HUES48 (cell line): ENCODE measurements around the gene RSPRY1.
A peak's percentile ranks its signal among the peaks of the same experiment; 100 is the strongest.
"Not testable (repeated sequence)": the region's sequence is repeated elsewhere in the genome, so short reads cannot be mapped to it uniquely, and the experiment has no call there.

ENCODE experiments used
- H3K27ac ChIP-seq: one replicate; pipeline ENCODE4 v1.7.0; 2013; ENCODE audit warnings: low read depth, low read length, inconsistent platforms
- H3K27me3 ChIP-seq: 2 replicates; pipeline ENCODE4 v1.6.1; 2013; ENCODE audit warnings: mild to moderate bottlenecking, low read length; ENCODE audit not compliant: control insufficient read depth, insufficient read depth
- H3K36me3 ChIP-seq: 2 replicates; pipeline ENCODE4 v1.6.1; 2013; ENCODE audit warnings: low read length; ENCODE audit not compliant: control insufficient read depth, insufficient read depth
- H3K4me1 ChIP-seq: 2 replicates; pipeline ENCODE4 v1.6.1; 2013; ENCODE audit warnings: mild to moderate bottlenecking, low read length; ENCODE audit not compliant: control insufficient read depth, insufficient read depth
- H3K4me3 ChIP-seq: 2 replicates; pipeline ENCODE4 v1.5.1; 2013; ENCODE audit warnings: mild to moderate bottlenecking, low read depth, low read length
- H3K9ac ChIP-seq: 2 replicates; pipeline ENCODE4 v1.6.1; 2013; ENCODE audit warnings: mild to moderate bottlenecking, low read depth, low read length, moderate library complexity
- H3K9me3 ChIP-seq: 2 replicates; pipeline ENCODE4 v1.6.1; 2013; ENCODE audit warnings: low read length; ENCODE audit not compliant: control insufficient read depth, insufficient read depth

The RSPRY1 gene

DNA sequence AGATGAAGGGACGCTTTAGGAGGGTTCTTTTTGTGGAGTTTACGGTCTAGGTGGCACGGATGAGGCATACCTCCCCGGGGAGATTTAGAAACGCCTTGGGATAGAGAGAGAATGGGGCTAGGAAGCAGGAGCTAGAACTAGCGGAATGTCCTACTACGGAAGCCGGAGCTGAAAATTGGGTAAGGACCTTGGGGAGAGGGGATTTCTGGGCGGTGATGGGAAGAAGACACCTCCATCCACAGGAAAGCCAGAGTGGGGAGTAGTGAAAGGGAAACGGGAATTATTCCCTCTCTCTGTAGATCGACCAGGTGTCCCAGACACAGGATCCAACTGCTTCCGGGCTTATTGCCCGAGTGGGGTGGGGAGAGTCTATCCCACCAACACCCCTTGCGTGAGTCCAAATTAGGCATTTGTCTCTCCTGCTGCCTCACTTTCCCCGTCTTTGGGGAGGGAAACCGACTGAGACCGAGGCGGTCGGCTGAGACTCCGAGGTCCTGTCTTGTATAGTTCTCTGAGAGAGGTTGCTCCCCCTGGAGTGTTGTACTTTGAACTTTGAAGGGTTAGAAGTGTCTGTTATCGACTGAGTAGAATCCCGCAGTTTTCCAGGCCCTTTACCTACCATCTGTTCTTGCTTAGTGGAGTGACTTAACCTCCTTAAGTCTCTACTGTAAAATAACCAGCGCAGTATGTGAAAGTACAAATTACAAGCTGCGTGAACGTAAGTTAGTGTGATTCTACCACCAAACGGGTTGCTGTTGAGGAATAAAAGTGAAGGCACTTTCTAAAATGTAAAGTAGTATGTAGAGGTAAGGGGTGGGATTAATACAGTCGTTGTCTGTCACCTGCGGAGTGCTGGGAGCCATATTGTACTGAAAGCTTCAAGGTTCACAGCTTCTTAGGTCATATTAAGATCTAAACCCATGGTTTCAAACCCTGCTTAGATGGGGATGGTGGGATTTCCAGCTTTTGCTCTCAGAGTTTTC is 1.0 kb downstream of the RSPRY1 start:
- H3K9ac ChIP-seq = peak overlapping the region; percentile 57

DNA sequence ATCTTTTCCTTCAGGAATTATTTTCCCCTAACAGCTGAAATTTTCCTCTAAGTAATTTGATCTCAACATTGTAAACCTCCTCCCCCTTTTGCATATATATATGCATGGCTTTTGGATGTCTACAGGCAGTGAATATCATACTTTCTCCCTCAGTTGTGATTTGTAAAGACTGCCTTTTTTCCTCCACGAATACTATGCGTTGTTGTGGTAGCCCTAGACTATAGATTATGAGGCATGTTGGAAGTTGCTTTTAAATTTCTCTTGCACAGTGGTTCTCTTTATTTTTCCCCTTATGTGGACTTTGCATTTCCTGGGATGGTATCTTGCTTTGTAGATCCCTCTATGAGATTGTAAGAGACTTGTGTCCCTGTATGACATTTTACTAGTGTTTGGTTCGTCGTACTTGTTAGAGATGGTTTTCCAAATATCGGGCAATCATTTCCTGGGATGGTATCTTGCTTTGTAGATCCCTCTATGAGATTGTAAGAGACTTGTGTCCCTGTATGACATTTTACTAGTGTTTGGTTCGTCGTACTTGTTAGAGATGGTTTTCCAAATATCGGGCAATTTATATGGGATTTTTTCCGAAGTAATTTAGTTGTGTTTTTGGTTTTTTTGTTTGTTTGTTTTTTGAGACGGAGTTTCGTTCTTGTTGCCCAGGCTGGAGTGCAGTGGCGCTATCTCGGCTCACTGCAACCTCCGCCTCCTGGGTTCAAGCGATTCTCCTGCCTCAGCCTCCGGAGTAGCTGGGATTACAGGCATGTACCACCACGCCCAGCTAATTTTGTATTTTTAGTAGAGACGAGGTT is 2.0 kb downstream of the RSPRY1 start:
- H3K4me3 ChIP-seq = peak overlapping the region; percentile 97
- not testable (repeated sequence) for H3K9me3 ChIP-seq, H3K36me3 ChIP-seq, H3K9ac ChIP-seq, H3K27me3 ChIP-seq
- peaks cover 16% of the 10 kb centered on the region; the same call in 1 of the 2 replicates for H3K4me1 ChIP-seq
- H3K27ac ChIP-seq = peak overlapping the region; percentile 87

More for the DNA sequence above, 1.0 kb downstream of the RSPRY1 start:
- Histone ChIP-seq H3K36me3 (no peaks in the 10 kb centered on the region), H3K27ac (peak overlapping the region; percentile 87), H3K4me3 (peak overlapping the region; percentile 97), H3K27me3 (no peaks in the 10 kb centered on the region), H3K4me1 (peaks cover 20% of the 10 kb centered on the region), H3K9me3 (no peaks in the 10 kb centered on the region)

DNA sequence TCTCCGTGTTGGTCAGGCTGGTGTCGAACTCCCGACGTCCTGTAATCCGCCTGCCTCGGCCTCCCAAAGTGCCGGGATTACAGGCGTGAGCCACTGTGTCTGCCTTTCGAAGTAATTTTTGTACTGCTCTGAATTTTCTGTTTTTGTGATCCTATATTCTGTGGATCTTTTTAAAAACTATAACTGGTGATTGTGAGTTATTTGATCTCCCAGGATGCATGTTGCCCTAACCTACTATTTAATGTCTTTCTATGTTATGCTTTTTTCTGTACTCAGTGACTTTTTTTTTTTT is 2.5 kb downstream of the RSPRY1 start:
- Histone ChIP-seq H3K27ac (no peak overlapping the region), H3K9me3 (no peaks in the 10 kb centered on the region), H3K9ac (no peak overlapping the region), H3K4me3 (no peak overlapping the region), H3K4me1 (peaks cover 16% of the 10 kb centered on the region; the same call in 1 of the 2 replicates), H3K36me3 (no peaks in the 10 kb centered on the region), H3K27me3 (no peaks in the 10 kb centered on the region)

DNA sequence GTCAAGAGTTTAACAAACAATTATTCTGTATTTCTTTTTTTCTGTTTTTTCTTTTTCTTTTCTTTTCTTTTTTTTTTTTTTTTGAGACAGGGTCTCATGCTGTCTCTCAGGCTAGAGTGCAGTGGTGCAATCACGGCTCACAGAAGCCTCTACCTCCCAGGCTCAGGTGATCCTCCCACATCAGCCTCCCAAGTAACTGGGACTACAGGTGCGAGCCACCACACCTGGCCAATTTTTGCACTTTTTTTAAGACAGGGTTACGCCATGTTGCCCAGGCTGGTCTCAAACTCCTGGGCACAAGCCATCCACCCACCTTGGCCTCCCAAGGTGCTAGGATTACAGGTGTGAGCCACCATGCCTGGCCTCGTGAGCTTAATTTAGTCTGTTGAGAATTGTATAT is 3.4 kb downstream of the RSPRY1 start:
- not testable (repeated sequence) for H3K27ac ChIP-seq, H3K9ac ChIP-seq, H3K4me3 ChIP-seq, H3K36me3 ChIP-seq, H3K9me3 ChIP-seq, H3K27me3 ChIP-seq
- peaks cover 12% of the 10 kb centered on the region; the same call in 1 of the 2 replicates for H3K4me1 ChIP-seq

DNA sequence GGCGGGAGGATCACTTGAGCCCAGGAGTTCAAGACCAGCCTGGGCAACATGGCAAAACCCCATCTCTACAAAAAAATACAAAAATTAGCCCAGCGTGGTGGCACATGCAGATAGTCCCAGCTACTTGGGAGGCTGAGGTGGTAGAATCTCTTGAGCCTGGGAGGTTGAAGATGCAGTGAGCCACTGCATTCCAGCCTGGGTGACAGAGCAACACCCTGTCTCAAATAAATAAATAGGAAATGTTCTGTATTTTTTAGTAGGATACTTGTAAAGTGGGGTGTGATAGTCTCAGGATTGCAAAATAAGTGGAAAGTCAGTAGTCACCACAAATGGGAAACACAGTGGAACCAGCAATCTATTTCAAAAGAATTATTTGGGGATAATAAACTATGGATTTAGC is 4.0 kb downstream of the RSPRY1 start:
- Histone ChIP-seq H3K36me3 (no peaks in the 10 kb centered on the region), H3K9me3 (no peaks in the 10 kb centered on the region), H3K4me1 (peaks cover 7% of the 10 kb centered on the region; the same call in 1 of the 2 replicates), H3K9ac (no peak overlapping the region), H3K27me3 (no peaks in the 10 kb centered on the region), H3K4me3 (no peak overlapping the region), H3K27ac (no peak overlapping the region)

DNA sequence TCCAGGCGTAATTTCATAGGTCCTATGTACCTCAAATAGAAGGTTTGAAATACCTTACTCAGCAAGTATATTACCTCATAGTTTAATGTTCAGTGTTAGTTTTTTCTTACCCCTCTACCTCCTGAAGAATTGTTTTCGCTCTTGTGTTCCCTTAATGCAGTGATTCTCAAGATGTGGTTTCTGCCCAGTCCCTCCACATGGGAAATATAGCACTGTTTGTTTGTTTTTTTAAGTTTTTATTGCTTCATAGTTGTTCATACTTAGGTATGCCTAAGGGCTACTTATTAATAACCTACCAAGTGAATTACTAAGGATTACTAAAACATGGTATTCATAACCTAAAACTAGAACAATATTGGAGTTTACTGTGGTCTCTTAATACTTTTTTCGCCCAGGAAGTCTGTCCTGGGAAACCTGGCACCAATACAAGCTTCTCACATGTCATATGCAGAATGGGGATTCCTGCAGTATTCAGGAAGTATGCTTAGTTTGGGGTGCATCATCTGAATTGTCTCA is 5.0 kb downstream of the RSPRY1 start:
- H3K9me3 ChIP-seq = no peaks in the 10 kb centered on the region
- no peak overlapping the region for H3K4me3 ChIP-seq
- peaks cover 9% of the 10 kb centered on the region; the same call in 1 of the 2 replicates for H3K4me1 ChIP-seq
- H3K36me3 ChIP-seq = no peaks in the 10 kb centered on the region
- H3K27me3 ChIP-seq = no peaks in the 10 kb centered on the region
- no peak overlapping the region for H3K9ac ChIP-seq
- no peak overlapping the region for H3K27ac ChIP-seq

DNA sequence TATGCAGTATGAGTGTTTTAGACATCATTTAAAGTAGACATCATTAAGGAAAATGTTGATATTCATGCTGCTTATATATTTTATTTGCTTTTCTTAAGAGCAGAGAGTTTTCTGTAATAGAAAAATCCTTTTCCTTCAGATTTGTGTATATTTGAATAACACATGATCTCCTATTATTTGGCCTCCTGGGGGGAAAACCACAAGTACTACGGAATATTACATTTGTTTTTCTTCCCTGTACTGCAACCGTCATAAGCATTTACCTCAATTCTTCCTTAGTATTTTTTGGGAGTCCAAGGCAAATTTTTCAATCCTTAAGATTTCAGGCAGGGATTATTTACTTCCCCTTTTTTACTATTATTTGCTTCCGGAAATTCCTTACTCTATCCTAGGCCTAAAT is 6.0 kb downstream of the RSPRY1 start:
- Histone ChIP-seq H3K9me3 (no peaks in the 10 kb centered on the region), H3K9ac (no peak overlapping the region), H3K27ac (no peak overlapping the region), H3K27me3 (no peaks in the 10 kb centered on the region), H3K4me1 (peaks cover 13% of the 10 kb centered on the region; the same call in 1 of the 2 replicates), H3K36me3 (no peaks in the 10 kb centered on the region), H3K4me3 (no peak overlapping the region)

DNA sequence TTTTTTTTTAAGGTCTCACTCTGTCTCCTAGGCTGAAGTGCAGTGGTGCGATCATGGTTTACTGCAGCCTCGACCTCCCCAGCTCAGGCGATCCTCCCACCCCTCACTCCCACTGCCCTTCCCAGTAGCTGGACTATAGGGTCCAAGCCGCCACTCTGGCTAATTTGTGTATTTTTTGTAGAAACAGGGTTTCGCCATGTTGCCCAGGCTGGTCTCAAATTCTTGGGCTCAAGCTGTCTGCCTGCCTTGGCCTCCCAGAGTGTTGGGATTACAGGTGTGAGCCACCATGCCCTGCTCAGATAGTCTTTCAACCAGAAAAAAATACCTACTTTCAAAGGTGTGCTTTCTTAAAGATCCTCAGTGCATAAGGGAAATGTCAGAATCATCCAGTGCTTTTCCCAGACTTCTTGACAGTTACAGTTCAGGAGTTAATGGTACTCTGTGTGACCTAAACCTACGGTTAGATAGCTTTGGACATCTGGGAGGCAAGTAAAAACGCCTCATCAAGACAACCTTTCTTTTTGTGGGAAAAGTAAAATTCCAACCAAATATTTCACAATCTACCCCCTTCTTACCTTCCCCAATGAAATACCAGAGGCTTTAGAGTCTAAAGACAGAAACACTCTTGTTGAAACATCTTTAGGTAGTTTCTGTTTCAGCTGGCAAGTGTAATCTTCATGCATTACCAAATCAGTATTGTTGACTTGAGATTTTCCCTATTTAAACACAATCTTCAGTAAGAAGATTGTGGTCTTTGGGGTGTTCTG is 6.8 kb downstream of the RSPRY1 start:
- Histone ChIP-seq H3K4me3 (no peak overlapping the region), H3K9me3 (no peaks in the 10 kb centered on the region), H3K4me1 (peaks cover 7% of the 10 kb centered on the region; the same call in 1 of the 2 replicates), H3K27me3 (no peaks in the 10 kb centered on the region), H3K27ac (no peak overlapping the region), H3K9ac (no peak overlapping the region), H3K36me3 (no peaks in the 10 kb centered on the region)

DNA sequence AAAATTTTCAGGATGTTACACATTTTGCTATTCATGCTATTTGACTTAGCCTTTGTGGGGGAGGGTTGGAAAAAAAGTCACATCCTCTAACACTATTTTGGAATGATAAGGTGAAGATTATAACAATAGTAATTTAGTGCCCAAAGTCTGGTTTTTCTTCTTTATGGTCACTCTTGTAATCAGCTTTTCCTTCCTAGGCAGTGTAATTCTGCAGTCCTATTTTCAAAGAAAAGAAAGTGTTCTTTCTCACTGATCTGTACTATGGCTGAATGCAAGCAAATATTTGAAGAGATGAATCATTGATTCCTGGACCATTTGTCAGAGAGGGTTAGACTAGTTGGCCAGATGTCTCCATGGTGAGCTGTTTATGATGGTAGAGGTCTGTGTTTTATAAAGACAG is 8.4 kb downstream of the RSPRY1 start:
- Histone ChIP-seq H3K9me3 (no peaks in the 10 kb centered on the region; the same call in 1 of the 2 replicates), H3K4me1 (peaks cover 5% of the 10 kb centered on the region; the same call in 1 of the 2 replicates), H3K27me3 (no peaks in the 10 kb centered on the region), H3K4me3 (no peak overlapping the region), H3K9ac (no peak overlapping the region), H3K27ac (peak overlapping the region; percentile 25), H3K36me3 (no peaks in the 10 kb centered on the region)

DNA sequence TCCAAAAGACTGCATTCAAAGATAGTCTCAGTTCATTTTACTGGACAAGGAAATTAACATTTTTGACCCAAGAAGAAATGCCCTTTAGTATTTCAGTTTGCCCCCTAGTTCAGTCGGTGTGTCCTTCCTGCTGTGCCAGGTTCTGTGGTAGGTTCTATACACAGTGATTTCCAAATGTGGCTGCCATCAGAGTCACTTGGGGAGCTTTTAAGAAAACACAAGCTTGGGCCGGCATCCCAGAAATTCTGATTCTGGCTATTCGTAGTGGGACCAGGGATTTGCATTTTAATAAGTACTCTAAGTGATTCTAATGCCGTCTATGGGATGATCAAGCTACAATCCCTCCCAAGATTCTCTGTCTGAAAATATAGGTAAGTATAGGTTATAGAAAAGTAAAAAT is 10.2 kb downstream of the RSPRY1 start:
- Histone ChIP-seq H3K27ac (no peak overlapping the region), H3K27me3 (no peaks in the 10 kb centered on the region), H3K9ac (no peak overlapping the region), H3K4me3 (no peak overlapping the region), H3K36me3 (no peaks in the 10 kb centered on the region), H3K4me1 (peaks cover 5% of the 10 kb centered on the region; the same call in 1 of the 2 replicates), H3K9me3 (no peaks in the 10 kb centered on the region; the same call in 1 of the 2 replicates)
